Prostate gland (tissue), 2 donors: ENCODE results near the gene NAIF1. TPM values are rescaled to one million over a fixed set of nuclear protein-coding genes. Genes with fewer than 3 reads are reported as not detected.
"Not testable (repeated sequence)": the region's sequence is repeated elsewhere in the genome, so short reads cannot be mapped to it uniquely, and the experiment has no call there.

ENCODE experiments used
- DNase-seq: peaks from one replicate; pipeline ENCODE4 v3.0.0-alpha.2; 2019; ENCODE audit warnings: low spot score
- H3K27ac ChIP-seq, 2 donors: fragments of 200-600 bp; sonication (generic); 2 replicates each; pipeline ENCODE4 v1.5.1; 2017 to 2019
- H3K27me3 ChIP-seq: fragments of 200-600 bp; sonication (generic); replicated peaks from 2 replicates; pipeline ENCODE4 v1.5.1; 2019; ENCODE audit not compliant: insufficient read depth
- H3K36me3 ChIP-seq, 2 donors: fragments of 200-600 bp; sonication (generic); 1 replicate in 1 of 2; 2 replicates in 1 of 2; pipeline versions ENCODE4 v1.5.1 to v1.8.1; 2017 to 2019
- H3K4me1 ChIP-seq: fragments of 200-600 bp; sonication (generic); replicated peaks from 2 replicates; pipeline ENCODE4 v1.5.1; 2019
- H3K4me3 ChIP-seq, 2 donors: fragments of 200-600 bp; sonication (generic); 2 replicates each; pipeline ENCODE4 v1.5.1; 2017 to 2019
- H3K9me3 ChIP-seq: fragments of 200-600 bp; sonication (generic); 2 replicates; pipeline ENCODE4 v1.5.1; 2017
- POLR2A ChIP-seq: fragments of 450-650 bp; IDR thresholded peaks from one replicate; pipeline ENCODE4 v1.6.1; 2016; ENCODE audit warnings: antibody characterized with exemption, mild to moderate bottlenecking
- POLR2AphosphoS5 ChIP-seq: sonication (generic); formaldehyde crosslinking; IDR thresholded peaks from one replicate; pipeline ENCODE4 v1.6.1; 2017; ENCODE audit warnings: antibody characterized with exemption
- WGBS: methylation state at CpG from one replicate; pipeline ENCODE4 v1.1.5; 2018; 5-methylcytosine and 5-hydroxymethylcytosine counted together
- intact Hi-C: fragments of 100-400 bp; cut with DNase I; formaldehyde crosslinking; loops from one replicate; pipeline ENCODE4 v1.14.2; 2022
- total RNA-seq, 2 donors: library from RNA; depleted of rRNA; stranded (reverse); fragments of >200 nt; gene quantifications; one replicate each; pipeline ENCODE4 v1.1.0, GENCODE V29; 2016
- TF ChIP-seq, protein P1 (sequence below), 4 experiments: fragments of 200-600 bp in 2 of 4; fragments of 450-650 bp in 2 of 4; sonication (generic) in 2 of 4; IDR thresholded peaks; 1 replicate in 3 of 4; 2 replicates in 1 of 4; pipeline ENCODE4 v1.5.1; 2016 to 2019; ENCODE audit warnings: antibody characterized with exemption in 4 of 4, mild to moderate bottlenecking in 2 of 4, moderate library complexity in 2 of 4

The NAIF1 gene
- total RNA-seq, 2 donors from 2014 or later, result 12.3 to 12.6 TPM

DNA sequence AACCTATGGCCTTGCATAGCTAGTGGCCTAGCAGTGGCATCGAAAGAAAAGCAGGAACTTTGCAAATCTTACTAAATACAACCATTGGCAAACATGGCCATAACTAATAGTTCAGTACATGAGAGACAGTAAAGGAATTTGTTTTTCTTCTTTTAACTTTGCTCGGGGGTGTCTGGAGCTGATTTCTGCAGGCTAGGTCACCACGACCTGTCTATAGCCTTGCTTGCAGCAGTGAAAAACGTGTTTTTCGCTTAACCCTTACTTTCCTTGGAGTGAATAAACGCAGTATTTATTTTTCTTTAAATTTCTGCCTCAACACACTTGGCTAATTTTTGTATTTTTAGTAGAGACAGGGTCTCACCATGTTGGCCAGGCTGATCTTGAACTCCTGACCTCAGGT is 19.9 kb downstream of the NAIF1 start:
- Histone ChIP-seq H3K9me3 (no peaks in the 10 kb centered on the region), H3K4me3 (no peak overlapping the region), H3K27me3 (no peaks in the 10 kb centered on the region), H3K36me3 (no peaks in the 10 kb centered on the region), H3K4me1 (no peaks in the 10 kb centered on the region), H3K27ac (no peak overlapping the region)
- 79% methylated on average over 6 of the region's 6 CpGs for WGBS
- intact Hi-C loops, result no loop called here
- no peak for DNase-seq
- TF ChIP-seq POLR2AphosphoS5, result no peak
- TF ChIP-seq, protein P1, sequence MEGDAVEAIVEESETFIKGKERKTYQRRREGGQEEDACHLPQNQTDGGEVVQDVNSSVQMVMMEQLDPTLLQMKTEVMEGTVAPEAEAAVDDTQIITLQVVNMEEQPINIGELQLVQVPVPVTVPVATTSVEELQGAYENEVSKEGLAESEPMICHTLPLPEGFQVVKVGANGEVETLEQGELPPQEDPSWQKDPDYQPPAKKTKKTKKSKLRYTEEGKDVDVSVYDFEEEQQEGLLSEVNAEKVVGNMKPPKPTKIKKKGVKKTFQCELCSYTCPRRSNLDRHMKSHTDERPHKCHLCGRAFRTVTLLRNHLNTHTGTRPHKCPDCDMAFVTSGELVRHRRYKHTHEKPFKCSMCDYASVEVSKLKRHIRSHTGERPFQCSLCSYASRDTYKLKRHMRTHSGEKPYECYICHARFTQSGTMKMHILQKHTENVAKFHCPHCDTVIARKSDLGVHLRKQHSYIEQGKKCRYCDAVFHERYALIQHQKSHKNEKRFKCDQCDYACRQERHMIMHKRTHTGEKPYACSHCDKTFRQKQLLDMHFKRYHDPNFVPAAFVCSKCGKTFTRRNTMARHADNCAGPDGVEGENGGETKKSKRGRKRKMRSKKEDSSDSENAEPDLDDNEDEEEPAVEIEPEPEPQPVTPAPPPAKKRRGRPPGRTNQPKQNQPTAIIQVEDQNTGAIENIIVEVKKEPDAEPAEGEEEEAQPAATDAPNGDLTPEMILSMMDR (IDR thresholded peaks at IDR 0.05), result no peak
- no peak for TF ChIP-seq POLR2A

DNA sequence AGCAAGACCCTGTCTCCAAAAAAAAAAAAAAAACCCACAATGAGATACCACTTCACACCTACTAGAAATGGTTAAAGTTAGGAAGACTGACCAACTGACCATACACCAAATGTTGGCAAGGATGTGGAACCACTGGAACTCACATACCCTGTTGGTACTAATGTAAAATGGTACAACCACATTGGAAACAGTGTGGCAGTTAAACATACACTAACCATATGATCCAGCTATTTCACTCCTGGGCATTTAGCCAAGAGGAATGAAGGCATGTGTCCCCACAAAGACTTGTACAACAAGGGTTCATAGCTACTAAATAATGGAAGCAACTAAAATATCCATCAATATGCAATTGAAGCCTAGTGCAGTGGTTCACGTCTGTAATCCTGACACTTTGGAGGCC is 21.3 kb downstream of the NAIF1 start:
- no peak overlapping the region for H3K4me3 ChIP-seq
- TF ChIP-seq POLR2A (no peak), POLR2AphosphoS5 (no peak)
- TF ChIP-seq, protein P1 (IDR thresholded peaks at IDR 0.05), result no peak
- no peaks in the 10 kb centered on the region for H3K4me1 ChIP-seq
- H3K36me3 ChIP-seq, result no peaks in the 10 kb centered on the region
- 96% methylated on average over 1 of the region's 1 CpG for WGBS
- no peaks in the 10 kb centered on the region for H3K27me3 ChIP-seq
- H3K9me3 ChIP-seq, result no peaks in the 10 kb centered on the region
- H3K27ac ChIP-seq, result no peak overlapping the region
- intact Hi-C loops, result no loop called here
- no peak for DNase-seq

DNA sequence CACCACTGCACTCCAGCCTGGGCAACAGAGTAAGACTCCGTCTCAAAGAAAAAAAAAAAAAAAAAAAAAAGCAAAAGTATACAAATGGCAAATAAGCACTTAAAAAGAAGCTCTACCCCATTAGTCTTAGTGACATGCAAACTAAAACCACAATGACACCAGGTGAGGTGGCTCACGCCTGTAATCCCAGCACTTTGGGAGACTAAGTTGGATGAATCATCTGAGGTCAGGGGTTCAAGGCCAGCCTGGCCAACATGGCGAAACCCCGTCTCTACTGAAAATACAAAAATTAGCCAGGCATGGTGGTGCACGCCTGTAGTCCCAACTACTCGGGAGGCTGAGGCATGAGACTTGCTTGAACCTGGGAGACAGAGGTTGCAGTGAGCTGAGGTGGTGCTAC is 21.7 kb downstream of the NAIF1 start:
- 96% methylated on average over 6 of the region's 6 CpGs for WGBS
- H3K9me3 ChIP-seq, result not testable (repeated sequence)

DNA sequence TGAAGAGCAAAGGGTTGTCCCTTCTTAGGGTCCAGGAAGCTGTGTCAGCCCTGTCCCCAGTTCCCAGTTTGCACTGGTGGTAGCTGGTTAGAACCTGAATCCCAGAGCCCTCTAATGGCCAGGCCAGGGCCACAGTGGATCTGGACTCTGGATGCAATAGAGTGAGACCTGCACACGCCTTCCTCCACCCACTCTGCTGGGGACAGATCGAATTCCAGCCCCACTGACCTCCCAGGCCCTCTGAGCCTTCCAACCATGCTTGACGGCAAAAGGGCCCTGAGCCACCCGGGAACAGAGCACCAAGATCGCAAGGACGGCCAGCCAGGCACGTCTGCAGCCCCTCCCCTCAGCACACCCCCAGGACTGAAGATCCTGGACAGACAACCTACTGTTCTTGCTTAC is 23.7 kb downstream of the NAIF1 start:
- TF ChIP-seq POLR2A, result no peak
- TF ChIP-seq, protein P1 (IDR thresholded peaks at IDR 0.05), result no peak
- no peak for TF ChIP-seq POLR2AphosphoS5
- DNase-seq, result no peak
- Histone ChIP-seq H3K36me3 (no peaks in the 10 kb centered on the region), H3K27ac (no peak overlapping the region), H3K9me3 (no peaks in the 10 kb centered on the region), H3K4me1 (no peaks in the 10 kb centered on the region), H3K4me3 (no peak overlapping the region), H3K27me3 (no peaks in the 10 kb centered on the region)
- 43% methylated on average over 6 of the region's 7 CpGs for WGBS
- intact Hi-C loops, result no loop called here

More for the DNA sequence above, 21.7 kb downstream of the NAIF1 start:
- H3K4me3 ChIP-seq, H3K4me1 ChIP-seq, H3K27me3 ChIP-seq, intact Hi-C loops, H3K27ac ChIP-seq, H3K36me3 ChIP-seq, DNase-seq: not testable (repeated sequence)

DNA sequence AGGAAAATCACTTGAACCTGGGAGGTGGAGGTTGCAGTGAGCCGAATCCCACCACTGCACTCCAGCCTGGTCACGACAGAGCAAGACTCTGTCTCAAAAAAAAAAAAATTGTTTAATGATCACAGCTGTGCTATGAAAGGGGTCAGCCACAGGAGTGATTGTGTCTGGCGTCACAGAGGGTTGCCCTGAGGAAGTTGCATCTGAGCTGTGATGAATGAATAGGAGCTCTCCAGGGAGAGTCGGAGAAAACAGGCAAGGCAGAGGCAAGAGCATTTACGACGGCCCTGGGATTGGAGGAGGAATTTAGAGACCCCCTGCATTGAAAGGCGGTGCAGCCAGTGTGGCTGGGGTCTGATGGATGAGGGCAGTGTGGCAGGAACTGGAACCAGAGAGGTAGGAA is 25.1 kb downstream of the NAIF1 start:
- WGBS, result 85% methylated on average over 7 of the region's 7 CpGs
- intact Hi-C loops, result no loop called here

DNA sequence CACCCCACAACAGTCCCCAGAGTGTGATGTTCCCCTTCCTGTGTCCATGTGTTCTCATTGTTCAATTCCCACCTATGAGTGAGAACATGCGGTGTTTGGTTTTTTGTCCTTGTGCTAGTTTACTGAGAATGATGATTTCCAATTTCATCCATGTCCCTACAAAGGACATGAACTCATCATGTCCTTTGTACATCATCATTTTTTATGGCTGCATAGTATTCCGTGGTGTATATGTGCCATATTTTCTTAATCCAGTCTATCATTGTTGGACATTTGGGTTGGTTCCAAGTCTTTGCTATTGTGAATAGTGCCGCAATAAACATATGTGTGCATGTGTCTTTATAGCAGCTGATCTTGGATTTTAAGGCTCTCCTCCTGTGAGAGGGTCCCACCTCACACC is 26.3 kb downstream of the NAIF1 start:
- H3K4me1 ChIP-seq, H3K9me3 ChIP-seq, H3K27me3 ChIP-seq, H3K36me3 ChIP-seq, H3K4me3 ChIP-seq, intact Hi-C loops, DNase-seq, H3K27ac ChIP-seq: not testable (repeated sequence)
- WGBS, result 89% methylated on average over 2 of the region's 3 CpGs

More for the DNA sequence above, 25.1 kb downstream of the NAIF1 start:
- no peaks in the 10 kb centered on the region for H3K4me1 ChIP-seq
- no peaks in the 10 kb centered on the region for H3K27me3 ChIP-seq
- H3K4me3 ChIP-seq, result no peak overlapping the region
- H3K27ac ChIP-seq, result no peak overlapping the region
- DNase-seq, result no peak
- no peaks in the 10 kb centered on the region for H3K36me3 ChIP-seq
- H3K9me3 ChIP-seq, result no peaks in the 10 kb centered on the region
- TF ChIP-seq, protein P1 (IDR thresholded peaks at IDR 0.05), result no peak
- no peak for TF ChIP-seq POLR2A
- no peak for TF ChIP-seq POLR2AphosphoS5

DNA sequence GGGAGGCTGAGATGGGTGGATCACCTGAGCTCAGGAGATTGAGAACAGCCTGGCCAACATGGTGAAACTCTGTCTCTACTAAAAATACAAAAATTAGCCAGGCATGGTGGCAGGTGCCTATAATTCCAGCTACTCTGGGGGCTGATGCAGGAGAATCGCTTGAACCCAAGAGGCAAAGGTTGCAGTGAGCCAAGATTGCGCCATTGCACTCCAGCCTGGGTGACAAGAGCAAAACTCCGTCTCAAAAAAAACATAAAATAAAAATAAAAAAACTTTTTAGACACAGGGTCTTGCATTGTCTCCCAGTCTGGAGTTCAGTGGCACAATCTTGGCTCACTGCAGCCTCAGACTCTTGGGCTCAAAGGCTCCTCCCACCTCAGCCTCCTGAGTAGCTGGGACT is 30.6 kb downstream of the NAIF1 start:
- not testable (repeated sequence) for H3K27me3 ChIP-seq, H3K27ac ChIP-seq, H3K9me3 ChIP-seq, H3K4me3 ChIP-seq, DNase-seq, H3K4me1 ChIP-seq, H3K36me3 ChIP-seq
- WGBS, result 88% methylated on average over 3 of the region's 3 CpGs
- intact Hi-C loops, result loop anchor here (5.0 kb wide), 1 partner anchor 54 kb away; the partner anchor contains the start of gene EEIG1
